HFF-Myc (cell line): Measurements from ENCODE around the gene RBM10.

ENCODE experiments used
- DNase-seq: peaks from one replicate; pipeline ENCODE4 v3.0.0-alpha.2; 2011; ENCODE audit warnings: low read depth; ENCODE audit errors: extremely low read depth
- H3K4me3 ChIP-seq: replicated peaks from 2 replicates; pipeline ENCODE4 v1.5.1; 2011; ENCODE audit warnings: low read depth, mild to moderate bottlenecking, control low read depth, low read length
- TF ChIP-seq, protein P1 (sequence below): IDR thresholded peaks from 2 replicates; pipeline ENCODE4 v1.5.1; 2012; ENCODE audit warnings: mild to moderate bottlenecking, low read depth, low read length, control low read depth; ENCODE audit errors: missing control alignments

Gene RBM10

DNA sequence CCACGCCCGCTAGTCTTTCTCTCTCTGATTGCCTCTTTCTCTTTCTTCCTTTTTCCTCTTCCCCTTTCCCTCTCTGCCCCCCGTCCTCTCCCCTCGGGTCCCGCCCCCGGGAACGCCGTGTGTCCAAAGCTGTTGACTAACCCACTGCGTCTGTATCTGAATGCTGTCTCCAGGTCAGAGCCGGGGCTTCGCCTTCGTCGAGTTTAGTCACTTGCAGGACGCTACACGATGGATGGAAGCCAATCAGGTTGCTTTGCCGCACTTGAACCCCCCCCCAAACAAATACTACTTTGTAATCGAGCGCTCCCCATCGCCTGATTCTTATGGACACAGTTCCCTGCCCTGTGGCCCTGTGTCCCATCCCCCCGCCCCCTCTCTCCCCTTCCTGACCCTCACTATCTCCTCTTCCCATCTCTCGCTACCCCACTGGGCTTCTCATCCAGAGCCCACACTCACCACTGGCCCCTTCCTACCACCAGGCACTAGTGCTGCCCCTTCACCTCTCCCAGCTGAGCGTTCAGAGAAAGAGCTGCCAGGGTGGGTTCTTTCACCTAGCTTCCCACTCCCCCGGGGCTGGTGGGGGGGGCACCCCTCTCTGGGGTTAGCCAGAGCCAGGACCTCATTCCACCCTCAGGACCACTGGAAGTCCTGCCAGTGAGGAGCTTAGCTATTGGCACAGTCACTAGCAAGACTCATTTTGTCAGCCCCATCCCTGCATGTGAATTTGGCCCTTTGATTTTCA is 30.0 kb downstream of the RBM10 start:
- DNase-seq: no peak
- H3K4me3 ChIP-seq: no peak overlapping the region
- TF ChIP-seq, protein P1, sequence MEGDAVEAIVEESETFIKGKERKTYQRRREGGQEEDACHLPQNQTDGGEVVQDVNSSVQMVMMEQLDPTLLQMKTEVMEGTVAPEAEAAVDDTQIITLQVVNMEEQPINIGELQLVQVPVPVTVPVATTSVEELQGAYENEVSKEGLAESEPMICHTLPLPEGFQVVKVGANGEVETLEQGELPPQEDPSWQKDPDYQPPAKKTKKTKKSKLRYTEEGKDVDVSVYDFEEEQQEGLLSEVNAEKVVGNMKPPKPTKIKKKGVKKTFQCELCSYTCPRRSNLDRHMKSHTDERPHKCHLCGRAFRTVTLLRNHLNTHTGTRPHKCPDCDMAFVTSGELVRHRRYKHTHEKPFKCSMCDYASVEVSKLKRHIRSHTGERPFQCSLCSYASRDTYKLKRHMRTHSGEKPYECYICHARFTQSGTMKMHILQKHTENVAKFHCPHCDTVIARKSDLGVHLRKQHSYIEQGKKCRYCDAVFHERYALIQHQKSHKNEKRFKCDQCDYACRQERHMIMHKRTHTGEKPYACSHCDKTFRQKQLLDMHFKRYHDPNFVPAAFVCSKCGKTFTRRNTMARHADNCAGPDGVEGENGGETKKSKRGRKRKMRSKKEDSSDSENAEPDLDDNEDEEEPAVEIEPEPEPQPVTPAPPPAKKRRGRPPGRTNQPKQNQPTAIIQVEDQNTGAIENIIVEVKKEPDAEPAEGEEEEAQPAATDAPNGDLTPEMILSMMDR: no peak

DNA sequence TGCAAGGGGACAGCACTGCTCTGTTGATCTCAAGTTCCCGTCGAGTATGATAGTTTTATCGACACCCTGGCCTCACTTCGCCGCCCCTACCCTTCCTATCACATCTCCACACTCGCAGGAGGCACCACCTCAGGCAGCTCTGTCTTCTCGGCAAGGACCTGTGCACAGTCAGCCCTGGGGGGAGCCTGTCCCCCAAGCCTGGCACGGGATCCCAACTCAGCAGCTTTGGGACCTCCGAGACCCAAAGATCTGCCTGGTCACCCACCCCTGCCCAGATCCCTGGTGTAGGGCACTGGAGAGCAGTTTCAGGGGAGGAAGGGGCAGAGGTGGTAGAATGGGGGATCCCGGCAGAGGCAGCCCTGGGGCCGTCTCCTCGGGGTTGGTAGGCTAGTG is 30.6 kb downstream of the RBM10 start:
- TF ChIP-seq, protein P1: no peak
- H3K4me3 ChIP-seq: no peak overlapping the region
- DNase-seq: no peak

DNA sequence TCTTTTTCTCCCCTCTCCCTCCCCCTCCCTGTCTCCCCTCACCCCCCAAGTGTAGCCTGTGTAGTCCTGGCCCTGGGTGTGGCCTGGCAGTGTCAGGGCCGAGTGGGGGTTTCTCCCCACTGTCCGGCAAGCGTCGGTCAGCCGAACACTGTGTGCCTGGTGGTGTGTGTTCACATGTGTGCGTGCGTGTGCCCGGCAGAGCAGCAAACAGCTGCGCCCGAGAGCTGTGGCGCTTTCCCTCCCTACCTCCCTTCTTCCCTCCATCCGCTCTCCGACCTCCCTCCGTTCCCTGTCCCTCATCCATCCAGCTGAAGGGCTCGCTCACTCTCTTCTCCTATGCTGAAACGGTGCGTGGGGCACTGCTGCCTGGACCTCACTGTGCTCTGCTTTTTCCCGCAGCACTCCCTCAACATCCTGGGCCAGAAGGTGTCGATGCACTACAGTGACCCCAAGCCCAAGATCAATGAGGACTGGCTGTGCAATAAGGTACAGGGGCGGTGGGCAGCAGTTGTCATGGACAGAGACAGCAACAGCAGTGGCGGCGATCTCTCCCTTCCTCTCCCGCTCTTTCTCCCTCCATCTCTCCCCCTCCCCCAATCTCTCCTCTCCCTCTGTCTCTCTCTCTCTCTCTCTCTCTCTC is 31.2 kb downstream of the RBM10 start:
- no peak overlapping the region for H3K4me3 ChIP-seq
- DNase-seq: no peak
- TF ChIP-seq, protein P1: no peak

DNA sequence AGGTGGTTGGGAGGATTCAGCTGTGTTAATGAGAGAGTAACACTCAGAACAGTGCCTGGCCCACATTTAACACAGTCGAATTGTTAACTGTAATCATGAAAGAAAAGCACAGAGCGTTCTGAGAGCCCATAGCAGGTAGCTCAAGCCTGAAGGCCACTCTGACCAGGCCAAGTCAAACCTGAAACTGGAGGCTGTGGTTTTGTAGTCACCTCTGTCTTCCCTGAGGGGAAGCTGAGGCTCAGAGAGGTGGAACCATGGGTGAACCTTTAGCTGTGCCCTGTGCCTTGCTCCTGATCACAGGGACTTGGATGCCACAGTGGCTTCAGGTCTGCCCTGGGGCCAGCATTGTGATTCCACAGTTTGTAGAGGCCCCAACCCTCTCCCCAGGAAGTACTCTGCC is 32.1 kb downstream of the RBM10 start:
- DNase-seq: no peak
- H3K4me3 ChIP-seq: no peak overlapping the region
- TF ChIP-seq, protein P1: no peak

DNA sequence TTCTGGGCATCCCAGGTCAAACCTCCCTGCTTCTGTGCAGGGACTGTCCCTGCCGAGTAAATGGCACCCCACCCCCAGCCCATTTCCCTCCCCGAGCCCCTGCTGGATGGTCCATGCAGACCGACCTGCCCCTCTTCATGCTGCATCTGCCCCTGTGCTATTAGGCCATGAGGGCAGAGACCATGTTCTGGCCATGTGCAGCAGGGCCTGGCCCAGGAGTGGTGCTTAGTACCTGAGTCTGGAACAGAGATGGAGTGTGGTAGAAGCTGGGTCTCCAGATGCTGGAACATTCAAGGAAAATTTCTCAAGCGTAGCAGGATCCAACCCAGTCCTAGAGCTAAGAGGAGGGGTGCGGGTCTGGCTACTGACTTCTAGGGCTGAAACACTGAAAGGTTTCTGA is 33.3 kb downstream of the RBM10 start:
- no peak for DNase-seq
- TF ChIP-seq, protein P1: no peak
- H3K4me3 ChIP-seq: no peak overlapping the region

DNA sequence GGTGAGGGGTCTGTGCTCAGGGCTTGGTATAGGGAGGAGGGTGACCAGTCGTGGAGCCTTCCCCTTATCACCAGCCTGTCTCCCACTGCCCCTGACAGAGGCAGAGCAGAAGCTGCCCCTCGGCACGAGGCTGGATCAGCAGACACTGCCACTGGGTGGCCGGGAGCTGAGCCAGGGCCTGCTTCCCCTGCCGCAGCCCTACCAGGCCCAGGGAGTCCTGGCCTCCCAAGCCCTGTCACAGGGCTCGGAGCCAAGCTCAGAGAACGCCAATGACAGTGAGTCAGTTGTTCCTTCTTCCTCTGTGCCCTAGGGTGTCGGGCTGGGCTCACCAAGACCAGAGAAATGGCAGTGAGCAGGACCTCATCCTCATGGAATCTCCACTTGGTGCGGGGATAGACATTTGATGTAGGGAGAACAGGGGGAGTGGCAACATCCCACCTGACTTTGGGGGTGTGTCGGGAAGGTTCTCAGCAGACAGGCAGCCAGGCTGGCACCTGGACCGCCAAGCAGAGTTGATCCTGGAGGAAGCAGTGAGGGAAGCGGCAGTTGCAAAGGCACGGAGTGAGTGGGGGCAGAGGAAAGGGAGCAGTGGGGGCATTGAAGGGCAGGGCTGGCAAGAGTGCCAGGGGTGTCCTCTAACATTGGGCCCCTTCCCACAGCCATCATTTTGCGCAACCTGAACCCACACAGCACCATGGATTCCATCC is 34.4 kb downstream of the RBM10 start:
- TF ChIP-seq, protein P1: no peak
- no peak for DNase-seq
- H3K4me3 ChIP-seq: no peak overlapping the region
